Neural progenitor cell (in vitro differentiated cells): Measurements from ENCODE around the gene DOHH. TPM values are rescaled to one million over a fixed set of nuclear protein-coding genes. Genes with fewer than 3 reads are reported as not detected.

Experiments
- DNase-seq: peaks from one replicate; pipeline ENCODE4 v3.0.0-alpha.2; 2016; ENCODE audit warnings: low spot score
- H2AFZ ChIP-seq: fragments of 200-600 bp; sonication (generic); replicated peaks from 2 replicates; pipeline ENCODE4 v1.6.1; 2016; ENCODE audit warnings: antibody characterized with exemption
- H3F3A ChIP-seq: fragments of 200-600 bp; sonication (generic); 2 replicates; pipeline ENCODE4 v1.6.1; 2016; ENCODE audit warnings: antibody characterized with exemption, low read depth
- H3K27ac ChIP-seq: fragments of 200-600 bp; sonication (generic); 2 replicates; pipeline ENCODE4 v1.5.1; 2016; ENCODE audit warnings: mild to moderate bottlenecking
- H3K27me3 ChIP-seq: fragments of 200-600 bp; sonication (generic); 2 replicates; pipeline ENCODE4 v1.6.1; 2016; ENCODE audit warnings: mild to moderate bottlenecking, moderate library complexity
- H3K36me3 ChIP-seq: fragments of 200-600 bp; sonication (generic); 2 replicates; pipeline ENCODE4 v1.5.1; 2016
- H3K4me1 ChIP-seq: fragments of 200-600 bp; sonication (generic); 2 replicates; pipeline ENCODE4 v1.6.1; 2016; ENCODE audit warnings: mixed run types
- H3K4me2 ChIP-seq: fragments of 200-600 bp; sonication (generic); 2 replicates; pipeline ENCODE4 v1.6.1; 2016
- H3K4me3 ChIP-seq: fragments of 200-600 bp; sonication (generic); 2 replicates; pipeline ENCODE4 v1.5.1; 2016
- H3K79me2 ChIP-seq: fragments of 200-600 bp; sonication (generic); 2 replicates; pipeline ENCODE4 v1.6.1; 2016; ENCODE audit warnings: low read depth
- H3K9ac ChIP-seq: fragments of 200-600 bp; sonication (generic); 2 replicates; pipeline ENCODE4 v1.6.1; 2016
- H3K9me3 ChIP-seq: fragments of 200-600 bp; sonication (generic); 2 replicates; pipeline ENCODE4 v1.5.1; 2016; ENCODE audit warnings: low read depth
- H4K20me1 ChIP-seq: fragments of 200-600 bp; sonication (generic); 2 replicates; pipeline ENCODE4 v1.6.1; 2016; ENCODE audit warnings: low read depth
- H3K27ac Mint-ChIP-seq: 3 replicates; pipeline ENCODE4 v1.8.0; 2021; ENCODE audit warnings: mixed read lengths
- H3K27me3 Mint-ChIP-seq: 2 replicates; pipeline ENCODE4 v1.8.0; 2022; ENCODE audit warnings: low read depth, mild to moderate bottlenecking, inconsistent platforms, moderate library complexity, mixed read lengths; ENCODE audit not compliant: insufficient read depth
- H3K36me3 Mint-ChIP-seq: 3 replicates; pipeline ENCODE4 v1.8.0; 2021; ENCODE audit warnings: mixed read lengths
- H3K4me1 Mint-ChIP-seq: 3 replicates; pipeline ENCODE4 v1.8.0; 2021; ENCODE audit warnings: mixed read lengths
- H3K4me3 Mint-ChIP-seq: 3 replicates; pipeline ENCODE4 v1.8.0; 2021; ENCODE audit warnings: mild to moderate bottlenecking, moderate library complexity, mixed read lengths
- H3K9me3 Mint-ChIP-seq: 3 replicates; pipeline ENCODE4 v1.8.0; 2020; ENCODE audit warnings: mixed read lengths
- EZH2 ChIP-seq: fragments of 200-600 bp; sonication (generic); IDR thresholded peaks from 2 replicates; pipeline ENCODE4 v1.6.1; 2017; ENCODE audit warnings: antibody characterized with exemption, mild to moderate bottlenecking, moderate library complexity
- EZH2phosphoT487 ChIP-seq: fragments of 200-600 bp; sonication (generic); IDR thresholded peaks from 2 replicates; pipeline ENCODE4 v1.6.1; 2017; ENCODE audit warnings: antibody characterized with exemption
- small RNA-seq: library from RNA; depleted of rRNA; stranded (forward); fragments of <200 nt; gene quantifications from one replicate; pipeline ENCODE3, GENCODE V24; 2015
- total RNA-seq: library from RNA; depleted of rRNA; stranded (reverse); fragments of >200 nt; gene quantifications from 2 replicates; pipeline ENCODE4 v1.2.3, GENCODE V29; 2015; ENCODE audit warnings: low replicate concordance
- TF ChIP-seq, protein P1 (sequence below): fragments of 200-600 bp; sonication (generic); IDR thresholded peaks from 2 replicates; pipeline ENCODE4 v1.5.1; 2017; ENCODE audit warnings: antibody characterized with exemption, mild to moderate bottlenecking

Gene DOHH
- total RNA-seq, 1 donor from 2014 or later: 0.69 TPM

DNA sequence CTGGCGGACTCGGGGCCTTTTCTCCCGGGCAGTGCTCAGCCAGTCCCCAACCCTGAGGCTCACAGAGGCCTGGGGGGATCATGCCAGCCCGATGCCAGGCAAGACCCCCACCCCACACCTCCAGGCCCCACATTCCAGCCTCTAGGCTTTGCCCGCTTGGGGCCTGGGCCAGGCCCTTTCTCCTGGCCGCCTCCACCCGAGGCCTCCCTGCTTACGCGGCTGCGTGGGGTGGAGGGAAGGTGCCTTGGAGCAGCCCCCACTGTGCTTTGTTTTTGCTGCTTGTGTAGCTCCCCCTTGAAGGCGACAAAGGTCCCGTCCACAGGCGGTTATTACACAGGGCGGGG lies 58.5 kb downstream of the DOHH start:
- peaks cover 19% of the 10 kb centered on the region for H3K4me1 Mint-ChIP-seq
- TF ChIP-seq EZH2 (no peak), EZH2phosphoT487 (no peak)
- TF ChIP-seq, protein P1, sequence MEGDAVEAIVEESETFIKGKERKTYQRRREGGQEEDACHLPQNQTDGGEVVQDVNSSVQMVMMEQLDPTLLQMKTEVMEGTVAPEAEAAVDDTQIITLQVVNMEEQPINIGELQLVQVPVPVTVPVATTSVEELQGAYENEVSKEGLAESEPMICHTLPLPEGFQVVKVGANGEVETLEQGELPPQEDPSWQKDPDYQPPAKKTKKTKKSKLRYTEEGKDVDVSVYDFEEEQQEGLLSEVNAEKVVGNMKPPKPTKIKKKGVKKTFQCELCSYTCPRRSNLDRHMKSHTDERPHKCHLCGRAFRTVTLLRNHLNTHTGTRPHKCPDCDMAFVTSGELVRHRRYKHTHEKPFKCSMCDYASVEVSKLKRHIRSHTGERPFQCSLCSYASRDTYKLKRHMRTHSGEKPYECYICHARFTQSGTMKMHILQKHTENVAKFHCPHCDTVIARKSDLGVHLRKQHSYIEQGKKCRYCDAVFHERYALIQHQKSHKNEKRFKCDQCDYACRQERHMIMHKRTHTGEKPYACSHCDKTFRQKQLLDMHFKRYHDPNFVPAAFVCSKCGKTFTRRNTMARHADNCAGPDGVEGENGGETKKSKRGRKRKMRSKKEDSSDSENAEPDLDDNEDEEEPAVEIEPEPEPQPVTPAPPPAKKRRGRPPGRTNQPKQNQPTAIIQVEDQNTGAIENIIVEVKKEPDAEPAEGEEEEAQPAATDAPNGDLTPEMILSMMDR: no peak

DNA sequence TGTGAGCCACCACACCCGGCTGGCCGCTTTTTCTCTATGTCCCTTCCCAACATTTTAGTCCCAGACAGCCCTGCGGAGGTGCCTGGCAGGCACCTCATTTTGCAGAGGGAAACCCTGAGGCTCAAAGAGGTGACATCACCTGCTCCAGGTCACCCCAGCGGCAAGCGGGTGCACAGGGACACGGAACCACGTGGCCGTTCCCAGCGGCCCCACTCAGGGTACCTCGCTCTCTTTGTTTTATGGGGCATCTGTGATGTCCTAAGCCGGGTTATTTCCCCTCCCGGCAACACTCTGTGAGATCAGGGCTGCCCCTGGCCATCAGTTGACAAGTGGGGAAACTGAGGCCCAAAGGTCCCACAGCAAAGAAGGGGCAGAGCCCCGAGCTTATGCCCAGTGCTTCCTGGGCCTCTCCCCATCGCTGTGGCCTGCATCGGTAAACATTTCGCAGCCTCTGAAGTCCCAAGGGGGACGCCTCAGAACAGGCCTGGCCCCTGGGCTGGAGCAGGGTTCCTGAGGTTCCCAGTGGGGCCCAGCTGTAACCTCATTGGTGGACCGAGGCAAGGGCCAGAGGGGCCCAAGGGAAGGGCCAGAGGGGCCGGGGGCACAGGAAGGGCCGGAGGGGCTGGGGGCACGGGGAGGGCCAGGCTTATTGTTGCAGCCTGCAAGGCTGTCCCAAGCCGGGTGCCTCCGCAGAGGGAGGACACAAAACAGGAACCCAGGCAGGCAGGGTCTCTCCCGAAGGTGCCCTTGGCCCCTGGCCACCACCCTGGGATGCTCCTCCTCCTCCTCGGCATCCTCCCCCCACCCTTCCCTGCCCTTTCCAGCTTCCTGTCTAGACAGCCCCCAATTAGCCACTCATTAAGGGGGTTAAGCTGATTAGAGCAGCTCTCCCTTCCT lies 59.1 kb downstream of the DOHH start:
- no peak overlapping the region for H3K9ac ChIP-seq
- Mint-ChIP-seq H3K27ac (no peak overlapping the region), H3K9me3 (no peaks in the 10 kb centered on the region), H3K4me1 (peaks cover 19% of the 10 kb centered on the region), H3K4me3 (no peak overlapping the region), H3K36me3 (no peaks in the 10 kb centered on the region), H3K27me3 (peaks cover 13% of the 10 kb centered on the region)
- no peaks in the 10 kb centered on the region for H3K36me3 ChIP-seq
- H3F3A ChIP-seq: peaks cover 18% of the 10 kb centered on the region
- DNase-seq: no peak
- H3K27ac ChIP-seq: no peak overlapping the region
- H3K4me2 ChIP-seq: no peak overlapping the region
- H2AFZ ChIP-seq: no peak overlapping the region
- H3K4me1 ChIP-seq: peaks cover 16% of the 10 kb centered on the region
- H4K20me1 ChIP-seq: no peaks in the 10 kb centered on the region
- no peak for TF ChIP-seq EZH2phosphoT487
- TF ChIP-seq EZH2: no peak
- TF ChIP-seq, protein P1: no peak
- H3K27me3 ChIP-seq: no peaks in the 10 kb centered on the region
- H3K4me3 ChIP-seq: no peak overlapping the region
- H3K79me2 ChIP-seq: no peaks in the 10 kb centered on the region
- no peaks in the 10 kb centered on the region for H3K9me3 ChIP-seq

More for the DNA sequence above, 58.5 kb downstream of the DOHH start:
- no peak for DNase-seq
- Histone ChIP-seq H3K27ac (no peak overlapping the region), H3K27me3 (no peaks in the 10 kb centered on the region), H3K4me1 (peaks cover 16% of the 10 kb centered on the region), H4K20me1 (no peaks in the 10 kb centered on the region), H3K9me3 (no peaks in the 10 kb centered on the region), H3K79me2 (no peaks in the 10 kb centered on the region), H3K4me2 (no peak overlapping the region), H3K4me3 (no peak overlapping the region), H3K9ac (no peak overlapping the region), H2AFZ (no peak overlapping the region), H3F3A (peaks cover 18% of the 10 kb centered on the region), H3K36me3 (no peaks in the 10 kb centered on the region)
- no peak overlapping the region for H3K4me3 Mint-ChIP-seq
- peaks cover 15% of the 10 kb centered on the region for H3K27me3 Mint-ChIP-seq
- no peaks in the 10 kb centered on the region for H3K9me3 Mint-ChIP-seq
- H3K27ac Mint-ChIP-seq: no peak overlapping the region
- H3K36me3 Mint-ChIP-seq: no peaks in the 10 kb centered on the region

Small RNAs within 50 kb of the gene (small RNA-seq; reads per million reads assigned to genes)
- not detected for gene RF00212

Other genes starting within 250 kb of the DOHH start
- gene NFIC, start 134.1 kb downstream of the DOHH start, total RNA-seq: 1.1 and 1.3 TPM in 2 replicates
- 0.81 and 1.7 TPM in 2 replicates for gene SMIM24, start 20.1 kb downstream of the DOHH start, total RNA-seq
- gene SMIM44, start 17.2 kb downstream of the DOHH start, total RNA-seq: not detected in 2 replicates
- 16.4 and 56.1 TPM in 2 replicates for gene FZR1, start 5.6 kb upstream of the DOHH start, total RNA-seq
- gene TEKTIP1, start 38.5 kb upstream of the DOHH start, total RNA-seq: not detected in 2 replicates
- 34.1 and 47.6 TPM in 2 replicates for gene MFSD12, start 56.9 kb upstream of the DOHH start, total RNA-seq
- gene HMG20B, start 72.3 kb upstream of the DOHH start, total RNA-seq: 51.4 and 135 TPM in 2 replicates
- gene GIPC3, start 84.8 kb upstream of the DOHH start, total RNA-seq: 0.09 TPM in 1 of 2 replicates, not detected in the other
- 0.09 TPM in 1 of 2 replicates, not detected in the other for gene TBXA2R, start 106.2 kb upstream of the DOHH start, total RNA-seq
- 6.0 and 35.4 TPM in 2 replicates for gene CACTIN, start 126.1 kb upstream of the DOHH start, total RNA-seq
- 8.6 and 26.6 TPM in 2 replicates for gene PIP5K1C, start 199.8 kb upstream of the DOHH start, total RNA-seq
- gene TJP3, start 207.7 kb upstream of the DOHH start, total RNA-seq: 14.7 and 32.5 TPM in 2 replicates